Neuronal stem cell (in vitro differentiated cells): ENCODE data around the gene CEP112.

Source experiments
- DNase-seq: peaks from one replicate; pipeline ENCODE4 v3.0.0-alpha.2; 2013; ENCODE audit warnings: low spot score
- H2AFZ ChIP-seq: one replicate; pipeline ENCODE4 v1.6.1; 2013; ENCODE audit warnings: mild to moderate bottlenecking, low read length, inconsistent platforms
- H2AK5ac ChIP-seq: 2 replicates; pipeline ENCODE4 v1.6.1; 2013; ENCODE audit warnings: low read depth, mild to moderate bottlenecking, inconsistent platforms, low read length, moderate library complexity, mixed read lengths
- H2BK120ac ChIP-seq: 2 replicates; pipeline ENCODE4 v1.6.1; 2013; ENCODE audit warnings: low read depth, mild to moderate bottlenecking, inconsistent platforms, low read length, moderate library complexity, mixed read lengths
- H2BK12ac ChIP-seq: one replicate; pipeline ENCODE4 v1.6.1; 2013; ENCODE audit warnings: low read length, inconsistent platforms
- H2BK15ac ChIP-seq: 2 replicates; pipeline ENCODE4 v1.6.1; 2013; ENCODE audit warnings: mild to moderate bottlenecking, low read length, inconsistent platforms, mixed read lengths
- H2BK5ac ChIP-seq: one replicate; pipeline ENCODE4 v1.6.1; 2013; ENCODE audit warnings: inconsistent platforms, mild to moderate bottlenecking, low read length, moderate library complexity
- H3K14ac ChIP-seq: one replicate; pipeline ENCODE4 v1.6.1; 2013; ENCODE audit warnings: low read length, inconsistent platforms
- H3K18ac ChIP-seq: 2 replicates; pipeline ENCODE4 v1.6.1; 2013; ENCODE audit warnings: low read length, inconsistent platforms
- H3K23ac ChIP-seq: 2 replicates; pipeline ENCODE4 v1.6.1; 2013; ENCODE audit warnings: low read depth, mild to moderate bottlenecking, mixed read lengths, low read length, inconsistent platforms; ENCODE audit not compliant: poor library complexity
- H3K27ac ChIP-seq: replicated peaks from 3 replicates; pipeline ENCODE4 v1.5.1; 2013; ENCODE audit warnings: low read length, inconsistent platforms
- H3K27me3 ChIP-seq, 3 experiments: 2 replicates each; pipeline ENCODE4 v1.6.1; 2013; ENCODE audit warnings: low read length in 3 of 3, mild to moderate bottlenecking in 2 of 3, inconsistent platforms in 1 of 3, low read depth in 1 of 3, mixed read lengths in 1 of 3, moderate library complexity in 1 of 3; ENCODE audit not compliant: control insufficient read depth in 3 of 3, insufficient read depth in 3 of 3
- H3K36me3 ChIP-seq, 2 donors: replicated peaks in 1 of 2; 2 replicates each; pipeline ENCODE4 v1.6.1; 2013; ENCODE audit warnings: low read length in 2 of 2; ENCODE audit not compliant: control insufficient read depth in 2 of 2, insufficient read depth in 2 of 2
- H3K4ac ChIP-seq: 2 replicates; pipeline ENCODE4 v1.6.1; 2013; ENCODE audit warnings: inconsistent platforms, mild to moderate bottlenecking, low read length, moderate library complexity
- H3K4me1 ChIP-seq, 2 donors: 1 replicate in 1 of 2; 2 replicates in 1 of 2; pipeline ENCODE4 v1.6.1; 2013; ENCODE audit warnings: low read length in 2 of 2, low read depth in 1 of 2; ENCODE audit not compliant: control insufficient read depth in 2 of 2, insufficient read depth in 1 of 2
- H3K4me2 ChIP-seq: one replicate; pipeline ENCODE4 v1.6.1; 2013; ENCODE audit warnings: mild to moderate bottlenecking, low read length, inconsistent platforms; ENCODE audit not compliant: insufficient read depth, poor library complexity, severe bottlenecking
- H3K4me3 ChIP-seq, 2 donors: 2 replicates each; pipeline ENCODE4 v1.5.1; 2013; ENCODE audit warnings: low read length in 2 of 2, mild to moderate bottlenecking in 2 of 2, inconsistent platforms in 1 of 2, moderate library complexity in 1 of 2
- H3K79me1 ChIP-seq: one replicate; pipeline ENCODE4 v1.6.1; 2013; ENCODE audit warnings: low read depth, mild to moderate bottlenecking, inconsistent platforms, low read length, moderate library complexity
- H3K9ac ChIP-seq: one replicate; pipeline ENCODE4 v1.6.1; 2013; ENCODE audit warnings: mild to moderate bottlenecking, low read depth, low read length, inconsistent platforms; ENCODE audit not compliant: poor library complexity
- H3K9me3 ChIP-seq, 2 donors: replicated peaks in 1 of 2; 2 replicates each; pipeline versions ENCODE3 to v1.6.1; 2013; ENCODE audit warnings: low read length in 2 of 2, mild to moderate bottlenecking in 2 of 2, inconsistent platforms in 1 of 2, low read depth in 1 of 2, mixed read lengths in 1 of 2, moderate library complexity in 1 of 2; ENCODE audit not compliant: control insufficient read depth in 2 of 2, insufficient read depth in 1 of 2
- H4K8ac ChIP-seq: one replicate; pipeline ENCODE4 v1.6.1; 2013; ENCODE audit warnings: low read depth, mild to moderate bottlenecking, inconsistent platforms, low read length, moderate library complexity
- H4K91ac ChIP-seq: one replicate; pipeline ENCODE4 v1.6.1; 2013; ENCODE audit warnings: low read length, low read depth, mild to moderate bottlenecking, inconsistent platforms; ENCODE audit not compliant: poor library complexity
- WGBS, 2 donors: extraction: QIAGEN DNeasy Blood & Tissue Kit; methylation state at CpG; one replicate each; pipeline ENCODE4 v1.1.7; 2013; ENCODE audit warnings: missing lambda C conversion rate in 2 of 2, mixed read lengths in 1 of 2; ENCODE audit not compliant: insufficient read length in 2 of 2, insufficient replicate concordance in 1 of 2; ENCODE audit errors: extremely low coverage in 2 of 2; 5-methylcytosine and 5-hydroxymethylcytosine counted together

CEP112 gene

GRCh38 chr17:65754630-65755029 is 437.3 kb downstream of the CEP112 start:
- no peak overlapping the region for H3K14ac ChIP-seq
- H2AK5ac ChIP-seq = no peak overlapping the region

GRCh38 chr17:65754081-65754480 is 437.9 kb downstream of the CEP112 start:
- H3K18ac ChIP-seq = no peak overlapping the region
- no peak overlapping the region for H2BK5ac ChIP-seq
- WGBS, 2 donors = no CpG with 5 or more reads among the region's 2 CpGs
- H3K4me3 ChIP-seq = no peak overlapping the region
- no peaks in the 10 kb centered on the region for H3K4me1 ChIP-seq
- no peak overlapping the region for H4K91ac ChIP-seq
- H3K27me3 ChIP-seq = no peaks in the 10 kb centered on the region
- H4K8ac ChIP-seq = no peak overlapping the region
- H3K79me1 ChIP-seq = no peaks in the 10 kb centered on the region
- H3K9me3 ChIP-seq = no peaks in the 10 kb centered on the region
- no peak overlapping the region for H3K27ac ChIP-seq
- no peak overlapping the region for H3K23ac ChIP-seq
- H2BK120ac ChIP-seq = no peak overlapping the region
- no peak overlapping the region for H3K4ac ChIP-seq
- no peak overlapping the region for H2AFZ ChIP-seq
- no peak overlapping the region for H3K9ac ChIP-seq
- no peak overlapping the region for H3K14ac ChIP-seq
- no peak overlapping the region for H3K4me2 ChIP-seq
- no peak overlapping the region for H2BK12ac ChIP-seq
- no peak overlapping the region for H2AK5ac ChIP-seq
- H3K36me3 ChIP-seq = no peaks in the 10 kb centered on the region
- H2BK15ac ChIP-seq = no peak overlapping the region
- DNase-seq = no peak

More at GRCh38 chr17:65754630-65755029, 437.3 kb downstream of the CEP112 start:
- WGBS, 2 donors = no CpG with 5 or more reads among the region's 7 CpGs
- H4K8ac ChIP-seq = no peak overlapping the region
- no peak overlapping the region for H2AFZ ChIP-seq
- no peak overlapping the region for H3K27ac ChIP-seq
- H3K23ac ChIP-seq = no peak overlapping the region
- H3K36me3 ChIP-seq = no peaks in the 10 kb centered on the region
- no peak overlapping the region for H3K4me2 ChIP-seq
- no peaks in the 10 kb centered on the region for H3K79me1 ChIP-seq
- no peak overlapping the region for H2BK15ac ChIP-seq
- no peak overlapping the region for H2BK12ac ChIP-seq
- H3K9ac ChIP-seq = no peak overlapping the region
- no peak overlapping the region for H2BK5ac ChIP-seq
- no peak overlapping the region for H3K4me3 ChIP-seq
- no peaks in the 10 kb centered on the region for H3K9me3 ChIP-seq
- no peak overlapping the region for H2BK120ac ChIP-seq
- H4K91ac ChIP-seq = no peak overlapping the region
- no peak overlapping the region for H3K4ac ChIP-seq
- no peak for DNase-seq
- H3K18ac ChIP-seq = no peak overlapping the region
- H3K4me1 ChIP-seq = no peaks in the 10 kb centered on the region
- H3K27me3 ChIP-seq = no peaks in the 10 kb centered on the region

- no peak overlapping the region for H3K9ac ChIP-seq
- no peak overlapping the region for H3K27ac ChIP-seq
- no peak overlapping the region for H3K4ac ChIP-seq
- no peak overlapping the region for H3K4me2 ChIP-seq
- H2BK120ac ChIP-seq = no peak overlapping the region
- H3K4me1 ChIP-seq = no peaks in the 10 kb centered on the region
- no peak overlapping the region for H2AFZ ChIP-seq
- no peak overlapping the region for H2BK15ac ChIP-seq
- H3K4me3 ChIP-seq = no peak overlapping the region
- no peaks in the 10 kb centered on the region for H3K36me3 ChIP-seq
- no peak for DNase-seq
- no peak overlapping the region for H2BK5ac ChIP-seq
- H3K27me3 ChIP-seq = no peaks in the 10 kb centered on the region
- H3K79me1 ChIP-seq = no peaks in the 10 kb centered on the region
- H2BK12ac ChIP-seq = no peak overlapping the region
- H3K18ac ChIP-seq = no peak overlapping the region
- no peak overlapping the region for H4K8ac ChIP-seq
- no peaks in the 10 kb centered on the region for H3K9me3 ChIP-seq
- no peak overlapping the region for H3K14ac ChIP-seq
- H4K91ac ChIP-seq = no peak overlapping the region
- no peak overlapping the region for H3K23ac ChIP-seq
- whole genome bisulfite sequencing, 2 donors = no CpG with 5 or more reads among the region's 4 CpGs
- H2AK5ac ChIP-seq = no peak overlapping the region
Measured at GRCh38 chr17:65753348-65753747, 438.6 kb downstream of the CEP112 start.

GRCh38 chr17:65751263-65751662 is 440.7 kb downstream of the CEP112 start:
- Histone ChIP-seq H2BK15ac (no peak overlapping the region), H3K23ac (no peak overlapping the region)

More at GRCh38 chr17:65751263-65751662, 440.7 kb downstream of the CEP112 start:
- Histone ChIP-seq H3K27me3 (no peaks in the 10 kb centered on the region), H3K4me1 (no peaks in the 10 kb centered on the region), H3K9ac (no peak overlapping the region), H2BK120ac (no peak overlapping the region), H3K18ac (no peak overlapping the region), H2BK5ac (no peak overlapping the region), H3K4me3 (no peak overlapping the region), H3K27ac (no peak overlapping the region), H2AK5ac (no peak overlapping the region), H3K79me1 (no peaks in the 10 kb centered on the region), H3K4ac (no peak overlapping the region), H4K8ac (no peak overlapping the region), H4K91ac (no peak overlapping the region), H3K4me2 (no peak overlapping the region), H3K14ac (no peak overlapping the region), H2BK12ac (no peak overlapping the region), H2AFZ (no peak overlapping the region), H3K9me3 (no peaks in the 10 kb centered on the region), H3K36me3 (no peaks in the 10 kb centered on the region)
- no CpG with 5 or more reads among the region's 5 CpGs for WGBS, 2 donors
- DNase-seq = no peak
